Gastroesophageal sphincter (tissue), 3 donors: ENCODE data around the gene MESP2.

Experiments
- EP300 ChIP-seq: sonication (generic); formaldehyde crosslinking; IDR thresholded peaks from one replicate; pipeline ENCODE4 v1.6.1; 2017; ENCODE audit warnings: antibody characterized with exemption, mild to moderate bottlenecking
- POLR2A ChIP-seq, 2 donors: fragments of 450-650 bp; IDR thresholded peaks; one replicate each; pipeline ENCODE4 v1.6.1; 2017; ENCODE audit warnings: antibody characterized with exemption in 2 of 2, mild to moderate bottlenecking in 2 of 2, moderate library complexity in 1 of 2
- POLR2AphosphoS5 ChIP-seq: sonication (generic); formaldehyde crosslinking; IDR thresholded peaks from one replicate; pipeline ENCODE4 v1.6.1; 2017; ENCODE audit warnings: antibody characterized with exemption
- TF ChIP-seq, protein P1 (sequence below), 4 experiments: fragments of 200-600 bp in 2 of 4; fragments of 450-650 bp in 2 of 4; sonication (generic) in 1 of 4; IDR thresholded peaks; one replicate each; pipeline ENCODE4 v1.5.1; 2017 to 2019; ENCODE audit warnings: antibody characterized with exemption in 4 of 4, mild to moderate bottlenecking in 2 of 4, moderate library complexity in 2 of 4

DNA sequence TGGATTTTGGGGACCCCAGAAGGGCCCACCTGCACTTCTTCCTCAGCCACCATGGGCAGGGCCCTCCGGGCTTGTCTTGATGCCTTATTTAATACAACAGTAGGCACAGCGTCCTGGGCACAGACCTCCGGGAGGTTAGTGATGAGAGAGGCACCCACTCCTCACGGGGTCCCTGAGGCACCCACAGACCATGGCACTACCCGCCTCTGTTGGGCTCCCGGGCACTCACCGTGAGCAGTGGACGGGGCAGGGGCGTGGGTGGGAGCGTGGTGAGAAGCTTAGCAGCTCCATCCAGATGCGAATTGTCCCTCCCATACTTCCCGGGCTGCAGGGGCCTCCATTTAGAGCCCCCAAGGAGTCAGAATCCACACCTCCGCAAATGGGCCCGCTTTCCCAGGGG is 317 bp upstream of the MESP2 start:
- TF ChIP-seq, protein P1, sequence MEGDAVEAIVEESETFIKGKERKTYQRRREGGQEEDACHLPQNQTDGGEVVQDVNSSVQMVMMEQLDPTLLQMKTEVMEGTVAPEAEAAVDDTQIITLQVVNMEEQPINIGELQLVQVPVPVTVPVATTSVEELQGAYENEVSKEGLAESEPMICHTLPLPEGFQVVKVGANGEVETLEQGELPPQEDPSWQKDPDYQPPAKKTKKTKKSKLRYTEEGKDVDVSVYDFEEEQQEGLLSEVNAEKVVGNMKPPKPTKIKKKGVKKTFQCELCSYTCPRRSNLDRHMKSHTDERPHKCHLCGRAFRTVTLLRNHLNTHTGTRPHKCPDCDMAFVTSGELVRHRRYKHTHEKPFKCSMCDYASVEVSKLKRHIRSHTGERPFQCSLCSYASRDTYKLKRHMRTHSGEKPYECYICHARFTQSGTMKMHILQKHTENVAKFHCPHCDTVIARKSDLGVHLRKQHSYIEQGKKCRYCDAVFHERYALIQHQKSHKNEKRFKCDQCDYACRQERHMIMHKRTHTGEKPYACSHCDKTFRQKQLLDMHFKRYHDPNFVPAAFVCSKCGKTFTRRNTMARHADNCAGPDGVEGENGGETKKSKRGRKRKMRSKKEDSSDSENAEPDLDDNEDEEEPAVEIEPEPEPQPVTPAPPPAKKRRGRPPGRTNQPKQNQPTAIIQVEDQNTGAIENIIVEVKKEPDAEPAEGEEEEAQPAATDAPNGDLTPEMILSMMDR (IDR thresholded peaks at IDR 0.05), result no peak
- TF ChIP-seq POLR2A (IDR thresholded peaks at IDR 0.05), result no peak
- no peak for TF ChIP-seq EP300
- TF ChIP-seq POLR2AphosphoS5, result no peak
